Measurements from ENCODE around the gene MXRA5.
"Not testable (repeated sequence)": the region's sequence is repeated elsewhere in the genome, so short reads cannot be mapped to it uniquely, and the experiment has no call there.

The MXRA5 gene

DNA sequence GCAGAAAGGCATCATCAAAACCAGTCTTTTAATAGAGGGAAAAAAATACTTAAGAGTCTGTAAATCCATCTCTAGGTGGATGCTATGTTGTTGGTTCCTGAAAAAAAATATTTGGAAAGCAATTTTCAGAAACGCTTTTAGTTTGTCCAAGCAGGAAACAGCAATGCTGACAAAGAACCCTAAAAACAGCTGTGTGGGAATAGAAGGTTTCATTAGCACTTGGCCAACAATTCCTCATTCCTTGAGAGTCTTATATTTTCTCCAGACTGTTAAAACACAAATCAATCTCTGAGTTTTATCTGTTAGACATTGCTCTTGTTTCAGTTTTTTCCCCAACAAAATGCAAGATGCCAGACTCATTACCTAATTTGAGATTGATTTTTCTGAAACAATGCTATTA is 6.4 kb downstream of the MXRA5 start:
- no peak for DNase-seq

DNA sequence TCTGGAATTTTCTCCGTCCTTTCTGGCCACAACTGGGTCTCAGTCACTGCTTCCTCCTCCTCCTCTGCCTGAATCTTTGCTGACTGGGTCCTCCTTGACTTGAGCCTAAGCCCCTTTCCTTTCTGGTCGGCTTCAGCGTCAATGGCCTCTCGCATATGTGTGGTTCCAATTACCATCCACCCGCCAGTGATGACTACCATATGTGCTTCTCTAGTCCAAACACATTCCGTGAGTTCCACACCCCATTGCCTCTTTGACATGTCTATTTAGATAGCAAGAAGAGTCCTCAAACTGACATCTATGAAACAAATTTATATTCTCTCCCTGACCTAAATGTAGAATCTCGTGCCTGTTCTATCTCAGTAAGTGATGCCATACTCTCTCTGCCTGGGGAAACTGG is 19.8 kb downstream of the MXRA5 start:
- no peak for DNase-seq

- DNase-seq, result no peak
These were observed 25.9 kb downstream of the MXRA5 start for GRCh38 chrX:3320471-3321046.

DNA sequence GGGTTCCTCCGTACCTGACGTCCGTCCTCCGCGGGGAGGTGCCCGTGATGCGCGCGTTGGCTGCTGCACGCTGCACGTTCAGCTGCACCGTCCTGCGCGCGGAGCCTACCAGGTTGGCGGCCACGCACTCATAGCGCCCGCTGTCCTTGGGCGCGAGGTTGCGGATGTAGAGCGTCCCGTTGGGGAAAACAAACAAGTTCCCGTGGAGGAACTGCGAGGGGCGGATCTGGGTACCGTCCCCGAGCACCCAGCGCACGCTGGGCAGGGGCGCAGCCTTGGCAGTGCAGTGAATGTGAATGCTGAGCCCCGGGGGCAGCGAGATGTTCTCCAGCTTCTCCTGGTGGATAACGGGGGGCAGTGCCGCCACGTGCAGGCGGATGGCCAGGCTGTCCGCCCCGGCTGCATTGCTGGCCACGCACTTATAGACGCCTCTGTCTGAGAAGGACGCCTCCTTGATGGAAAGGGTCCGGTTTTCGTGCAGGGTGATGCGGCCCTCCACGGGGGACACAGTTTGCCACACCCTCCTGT is 29.2 kb downstream of the MXRA5 start:
- DNase-seq, result no peak

DNA sequence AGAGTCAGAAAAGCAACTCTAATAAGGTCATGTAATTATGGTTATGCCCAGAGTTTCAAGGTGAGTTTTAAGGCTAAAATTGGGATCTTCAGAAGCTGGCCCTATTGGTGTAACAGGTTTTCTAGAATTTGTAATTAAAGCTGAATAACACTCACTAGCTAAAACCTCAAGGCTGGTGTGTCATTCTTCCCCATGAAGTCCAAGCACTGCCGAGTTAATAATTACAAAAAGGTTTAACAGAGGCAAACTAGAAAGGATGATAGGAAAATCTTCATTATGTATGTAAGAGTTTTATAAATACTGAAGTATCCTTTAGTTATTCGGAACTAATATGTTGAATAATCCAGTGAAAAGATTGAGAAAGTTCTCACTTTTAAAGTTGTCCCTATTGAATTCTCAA is 34.3 kb downstream of the MXRA5 start:
- no peak for DNase-seq

- no peak for DNase-seq
These were observed 38.6 kb downstream of the MXRA5 start for GRCh38 chrX:3307881-3308280.

GRCh38 chrX:3299636-3300035 is 46.8 kb downstream of the MXRA5 start:
- DNase-seq, result no peak

GRCh38 chrX:3295731-3296130 is 50.7 kb downstream of the MXRA5 start:
- no peak for DNase-seq

- no peak for DNase-seq
These were observed 53.2 kb downstream of the MXRA5 start for GRCh38 chrX:3293251-3293650.

- DNase-seq, result no peak
These were observed 55.9 kb downstream of the MXRA5 start for GRCh38 chrX:3290561-3290960.

GRCh38 chrX:3286196-3286945 is 60.1 kb downstream of the MXRA5 start:
- DNase-seq, result no peak

DNA sequence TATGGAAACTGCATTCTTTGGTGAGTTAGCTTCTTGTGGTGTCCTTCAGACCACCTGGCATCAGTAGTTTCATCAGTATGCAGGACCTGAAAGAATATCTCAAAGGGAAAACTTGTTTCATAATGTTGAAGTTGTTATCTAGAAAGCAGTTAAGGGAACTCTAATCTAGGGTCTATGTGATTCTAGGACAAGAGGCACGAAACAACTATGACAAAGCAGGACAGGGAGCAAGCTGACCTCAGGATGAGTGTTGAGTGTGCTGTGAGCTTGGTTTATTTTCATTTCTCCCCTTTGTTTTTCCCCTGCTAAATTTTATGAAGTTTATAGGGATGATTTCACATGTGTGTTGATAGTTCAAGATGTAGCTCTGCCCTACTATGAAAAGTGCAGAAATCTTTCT is 65.7 kb downstream of the MXRA5 start:
- DNase-seq, result no peak

DNA sequence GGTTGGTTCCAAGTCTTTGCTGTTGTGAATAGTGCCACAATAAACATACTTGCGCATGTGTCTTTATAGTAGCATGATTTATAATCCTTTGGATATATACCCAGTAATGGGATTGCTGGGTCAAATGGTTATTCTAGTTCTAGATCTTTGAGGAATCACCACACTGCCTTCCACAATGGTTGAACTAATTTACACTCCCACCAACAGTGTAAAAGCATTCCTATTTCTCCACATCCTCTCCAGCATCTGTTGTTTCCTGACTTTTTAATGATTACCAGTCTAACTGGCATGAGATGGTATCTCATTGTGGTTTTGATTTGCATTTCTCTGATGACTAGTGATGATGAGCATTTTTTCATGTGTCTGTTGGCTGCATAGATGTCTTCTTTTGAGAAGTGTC is 72.8 kb downstream of the MXRA5 start:
- not testable (repeated sequence) for DNase-seq

GRCh38 chrX:3271834-3272186 is 74.6 kb downstream of the MXRA5 start:
- no peak for DNase-seq

- no peak for DNase-seq
These were observed 75.1 kb downstream of the MXRA5 start for GRCh38 chrX:3271183-3271833.

DNA sequence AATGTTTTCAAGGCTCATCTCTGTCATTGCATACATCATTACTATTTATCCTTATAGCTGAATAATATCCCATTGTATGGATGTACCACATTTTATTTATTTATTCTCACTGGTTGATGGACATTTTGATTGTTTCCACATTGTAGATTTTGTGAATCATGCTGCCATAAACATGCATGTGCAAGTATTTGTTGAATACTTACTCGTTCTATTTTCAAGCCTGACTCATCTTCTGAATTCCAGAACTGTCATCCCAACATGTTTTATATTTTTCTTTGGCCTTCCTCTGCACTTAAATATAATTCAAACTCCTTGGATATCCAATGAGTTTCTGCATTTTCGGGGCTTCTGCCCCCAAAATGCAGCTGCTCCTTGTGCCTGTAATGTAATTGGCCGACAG is 77.6 kb downstream of the MXRA5 start:
- no peak for DNase-seq

- no peak for DNase-seq
These were observed 82.7 kb downstream of the MXRA5 start for GRCh38 chrX:3263681-3264126.

DNA sequence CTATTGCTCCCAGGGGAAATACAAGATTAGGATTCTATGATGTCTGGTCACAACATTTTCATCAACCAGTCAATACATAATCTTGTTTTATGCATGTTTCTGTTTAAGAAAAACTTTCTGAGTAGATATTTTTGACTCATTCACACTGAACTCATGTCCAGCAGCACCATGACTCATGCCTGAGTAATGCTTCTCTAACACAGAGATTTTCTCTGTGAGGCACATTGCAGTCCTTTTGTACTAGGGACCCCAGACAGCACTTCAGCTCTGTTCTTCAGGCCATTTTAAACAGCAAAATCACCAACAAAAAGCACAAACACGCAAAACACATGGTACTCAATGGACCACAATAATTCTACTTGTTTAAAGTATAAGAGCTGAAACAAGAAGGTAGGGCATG is 83.6 kb downstream of the MXRA5 start:
- DNase-seq, result no peak
